ENCODE measurements around the gene GRIK3.

DNA sequence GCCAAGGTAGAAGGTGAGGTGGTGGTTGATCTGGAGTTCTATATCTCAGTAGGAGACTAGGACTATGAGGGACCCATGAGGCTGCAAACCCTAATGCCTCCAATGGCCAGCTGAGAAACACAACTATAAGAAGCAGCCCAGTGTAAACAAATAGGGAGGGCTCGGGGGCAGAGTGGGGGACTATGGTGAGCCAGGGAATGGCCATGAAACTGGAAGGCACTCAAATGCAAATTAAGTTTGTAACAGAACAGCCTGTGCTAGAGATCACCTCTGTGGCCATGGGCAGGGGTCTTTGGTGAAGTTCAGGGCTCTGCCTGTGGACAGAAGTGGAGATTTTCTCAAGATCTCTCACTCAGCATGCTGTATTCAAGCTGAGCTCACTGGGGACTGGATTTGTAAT lies 187.1 kb downstream of the GRIK3 start:
- TF ChIP-seq, protein P1, sequence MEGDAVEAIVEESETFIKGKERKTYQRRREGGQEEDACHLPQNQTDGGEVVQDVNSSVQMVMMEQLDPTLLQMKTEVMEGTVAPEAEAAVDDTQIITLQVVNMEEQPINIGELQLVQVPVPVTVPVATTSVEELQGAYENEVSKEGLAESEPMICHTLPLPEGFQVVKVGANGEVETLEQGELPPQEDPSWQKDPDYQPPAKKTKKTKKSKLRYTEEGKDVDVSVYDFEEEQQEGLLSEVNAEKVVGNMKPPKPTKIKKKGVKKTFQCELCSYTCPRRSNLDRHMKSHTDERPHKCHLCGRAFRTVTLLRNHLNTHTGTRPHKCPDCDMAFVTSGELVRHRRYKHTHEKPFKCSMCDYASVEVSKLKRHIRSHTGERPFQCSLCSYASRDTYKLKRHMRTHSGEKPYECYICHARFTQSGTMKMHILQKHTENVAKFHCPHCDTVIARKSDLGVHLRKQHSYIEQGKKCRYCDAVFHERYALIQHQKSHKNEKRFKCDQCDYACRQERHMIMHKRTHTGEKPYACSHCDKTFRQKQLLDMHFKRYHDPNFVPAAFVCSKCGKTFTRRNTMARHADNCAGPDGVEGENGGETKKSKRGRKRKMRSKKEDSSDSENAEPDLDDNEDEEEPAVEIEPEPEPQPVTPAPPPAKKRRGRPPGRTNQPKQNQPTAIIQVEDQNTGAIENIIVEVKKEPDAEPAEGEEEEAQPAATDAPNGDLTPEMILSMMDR (IDR thresholded peaks at IDR 0.05; ENCODE audit: low read depth, low read length) = no peak
- TF ChIP-seq EZH2phosphoT487 (IDR thresholded peaks at IDR 0.05; ENCODE audit: low read depth) = no peak
